OCI-M2 (cell line): ENCODE data around the gene NUB1.

Experiments used
- DNase-seq: peaks from one replicate; lab custom pipeline; 2025; ENCODE audit not compliant: unreplicated experiment; lab: John Stamatoyannopoulos, UW

Gene NUB1

GRCh38 chr7:151403764-151404163 lies 62.2 kb downstream of the NUB1 start:
- no peak for DNase-seq

- no peak for DNase-seq
Measured at GRCh38 chr7:151404216-151405011, 62.8 kb downstream of the NUB1 start.

- DNase-seq = no peak
Measured at GRCh38 chr7:151405056-151405455, 63.4 kb downstream of the NUB1 start.

GRCh38 chr7:151405588-151405987 lies 64.0 kb downstream of the NUB1 start:
- no peak for DNase-seq

GRCh38 chr7:151406051-151406875 lies 64.7 kb downstream of the NUB1 start:
- no peak for DNase-seq

GRCh38 chr7:151406886-151407583 lies 65.4 kb downstream of the NUB1 start:
- no peak for DNase-seq

- no peak for DNase-seq
Measured at GRCh38 chr7:151408498-151408838, 66.9 kb downstream of the NUB1 start.

GRCh38 chr7:151408839-151409666 lies 67.4 kb downstream of the NUB1 start:
- DNase-seq = no peak

GRCh38 chr7:151409667-151410404 lies 68.2 kb downstream of the NUB1 start, which contains the start of gene WDR86:
Gene WDR86 (minus strand): TSS chr7:151410038. CDS start chr7:151409589, 449 bp downstream.
- DNase-seq = no peak

GRCh38 chr7:151410405-151411390 lies 69.1 kb downstream of the NUB1 start:
- no peak for DNase-seq

- DNase-seq = no peak
Measured at GRCh38 chr7:151411551-151411950, 69.9 kb downstream of the NUB1 start.

GRCh38 chr7:151412318-151412717 lies 70.7 kb downstream of the NUB1 start:
- DNase-seq = no peak

GRCh38 chr7:151413241-151413640 lies 71.6 kb downstream of the NUB1 start:
- DNase-seq = no peak

- DNase-seq = no peak
Measured at GRCh38 chr7:151415375-151416105, 73.9 kb downstream of the NUB1 start.

GRCh38 chr7:151416112-151416940 lies 74.7 kb downstream of the NUB1 start:
- DNase-seq = no peak

- no peak for DNase-seq
Measured at GRCh38 chr7:151416941-151417315, 75.3 kb downstream of the NUB1 start.

GRCh38 chr7:151420144-151420543 lies 78.5 kb downstream of the NUB1 start:
- DNase-seq = no peak
